Stimulated activated effector memory CD8-positive, alpha-beta T cell treated with anti-CD3 and anti-CD28 coated beads, Interleukin-12 subunit alpha, Interleukin-12 subunit beta, amount 100 ng/mL, for 72 hours (primary cell): ENCODE results near the gene DNLZ.
A peak's percentile ranks its signal among the peaks of the same experiment; 100 is the strongest.

Experiments used
- ATAC-seq: fragments of 150-1000 bp; cut with Tn5 transposase; 2 replicates; pipeline ENCODE4 v1.10.0; 2021
- DNase-seq, 2 donors: peaks; one replicate each; pipeline ENCODE4 v3.0.0; 2021 to 2022; ENCODE audit warnings: low spot score in 2 of 2
- H3K27ac Mint-ChIP-seq: one replicate; pipeline ENCODE4 v1.8.0; 2022; ENCODE audit warnings: mild to moderate bottlenecking, mixed read lengths
- H3K36me3 Mint-ChIP-seq: one replicate; pipeline ENCODE4 v1.8.0; 2022; ENCODE audit warnings: mild to moderate bottlenecking, mixed read lengths
- H3K4me1 Mint-ChIP-seq: one replicate; pipeline ENCODE4 v1.8.0; 2022; ENCODE audit warnings: mixed read lengths
- H3K4me3 Mint-ChIP-seq: one replicate; pipeline ENCODE4 v1.8.0; 2022; ENCODE audit warnings: mild to moderate bottlenecking, mixed read lengths
- H3K9me3 Mint-ChIP-seq: one replicate; pipeline ENCODE4 v1.8.0; 2022; ENCODE audit warnings: mixed read lengths

DNLZ gene

DNA sequence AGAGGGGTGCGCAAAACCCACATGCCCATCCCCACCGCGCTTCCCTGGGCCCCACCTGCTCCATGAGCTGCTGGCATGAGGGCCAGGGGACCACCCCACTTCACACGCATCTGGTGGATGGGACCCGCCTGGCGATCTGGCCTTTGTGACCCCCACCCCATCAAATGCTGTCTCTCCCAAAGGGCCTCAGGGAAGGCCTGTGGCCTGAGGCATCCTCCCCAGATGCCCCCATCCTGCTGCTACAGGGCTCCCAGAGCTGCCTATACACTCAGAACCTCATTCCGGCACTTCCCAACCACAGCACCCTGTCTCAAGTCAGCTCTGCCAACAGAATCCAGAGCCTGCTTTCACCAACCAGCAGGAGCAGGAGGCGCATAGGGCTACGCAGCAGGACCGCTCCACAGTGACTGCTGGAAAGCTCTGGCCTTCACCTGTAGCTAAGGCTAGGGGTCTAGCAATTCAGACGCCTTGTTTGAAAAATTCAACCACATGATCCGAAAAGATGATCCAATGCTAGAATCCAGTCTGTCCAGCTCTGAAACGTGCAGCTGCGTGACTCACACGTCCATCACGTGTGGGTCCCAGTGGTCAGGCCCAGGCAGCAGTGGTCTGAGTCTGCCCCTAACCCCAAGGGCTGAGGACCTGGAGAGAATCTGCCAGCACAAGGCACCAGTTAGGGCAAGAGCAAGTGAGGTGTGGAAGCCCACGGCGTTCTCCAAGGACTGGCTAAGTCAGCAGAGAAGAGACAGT lies 37.8 kb upstream of the DNLZ start:
- H3K27ac Mint-ChIP-seq = peak overlapping the region; percentile 83
- ATAC-seq (no peak), DNase-seq (no peak)
- peaks cover 71% of the 10 kb centered on the region for H3K36me3 Mint-ChIP-seq
- peak overlapping the region; percentile 83 for H3K4me3 Mint-ChIP-seq
- no peaks in the 10 kb centered on the region for H3K9me3 Mint-ChIP-seq
- H3K4me1 Mint-ChIP-seq = peaks cover 60% of the 10 kb centered on the region

- H3K27ac Mint-ChIP-seq = peak within 1 kb of the TSS; percentile 80
- H3K36me3 Mint-ChIP-seq = peaks cover 71% of the 10 kb centered on the region
- ATAC-seq = peak; percentile 79
- DNase-seq = peak; percentile 92 to 94
- peaks cover 57% of the 10 kb centered on the region for H3K4me1 Mint-ChIP-seq
- H3K4me3 Mint-ChIP-seq = peak within 1 kb of the TSS; percentile 83
- H3K9me3 Mint-ChIP-seq = no peaks in the 10 kb centered on the region
These were observed 36.7 kb upstream of the DNLZ start, which contains the start of gene SNAPC4 for GRCh38 chr9:136400038-136400834. Gene SNAPC4 (minus strand): TSS chr9:136400170. CDS start chr9:136398428, 1,742 bp downstream.

DNA sequence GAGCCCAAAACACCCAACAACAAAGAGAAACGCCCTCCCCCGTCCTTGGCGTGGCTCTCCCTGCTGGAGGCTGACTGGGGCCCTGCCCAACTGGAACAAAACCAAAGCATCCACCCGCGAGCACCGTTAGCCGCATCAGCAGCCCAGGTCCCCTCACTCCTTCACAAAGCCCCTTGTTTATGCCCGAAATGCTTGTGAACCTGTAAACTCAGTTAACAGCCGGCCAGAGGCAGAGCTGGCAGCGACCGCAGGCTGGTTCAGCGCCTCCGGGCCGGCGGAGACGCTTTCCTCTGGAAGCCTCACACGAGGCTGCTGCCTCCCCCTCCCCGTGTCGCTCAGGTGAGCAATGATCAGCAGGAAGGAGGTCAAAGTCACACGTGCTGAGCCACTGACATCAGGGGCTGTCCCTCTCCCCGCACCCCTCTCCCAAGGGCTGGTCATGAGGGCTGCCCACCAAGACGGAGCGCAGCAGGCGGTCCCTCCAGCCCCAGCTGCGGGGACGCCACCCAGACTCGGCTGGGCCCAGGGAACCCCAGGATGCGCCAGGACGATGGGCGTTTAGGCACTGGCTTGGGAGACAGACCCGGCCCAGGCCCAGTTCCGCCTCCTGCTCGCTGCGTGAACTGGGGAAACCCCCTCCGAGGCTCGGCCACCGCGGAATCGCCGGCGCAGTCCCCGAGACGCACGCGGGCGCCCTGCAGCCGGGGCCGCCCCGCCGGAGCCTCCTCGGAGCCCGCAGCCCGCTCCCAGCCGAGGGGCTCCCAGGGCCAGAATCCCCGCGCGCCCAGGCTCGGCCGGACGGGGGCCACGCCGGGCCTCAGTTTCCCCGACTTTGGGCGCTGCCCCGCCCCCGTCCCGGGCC lies 35.9 kb upstream of the DNLZ start:
- ATAC-seq = peak; percentile 19
- Mint-ChIP-seq H3K9me3 (no peaks in the 10 kb centered on the region), H3K4me1 (peaks cover 48% of the 10 kb centered on the region), H3K36me3 (peaks cover 71% of the 10 kb centered on the region), H3K27ac (peak overlapping the region; percentile 80), H3K4me3 (peak overlapping the region; percentile 83)
- DNase-seq = peak; percentile 24 to 69

DNA sequence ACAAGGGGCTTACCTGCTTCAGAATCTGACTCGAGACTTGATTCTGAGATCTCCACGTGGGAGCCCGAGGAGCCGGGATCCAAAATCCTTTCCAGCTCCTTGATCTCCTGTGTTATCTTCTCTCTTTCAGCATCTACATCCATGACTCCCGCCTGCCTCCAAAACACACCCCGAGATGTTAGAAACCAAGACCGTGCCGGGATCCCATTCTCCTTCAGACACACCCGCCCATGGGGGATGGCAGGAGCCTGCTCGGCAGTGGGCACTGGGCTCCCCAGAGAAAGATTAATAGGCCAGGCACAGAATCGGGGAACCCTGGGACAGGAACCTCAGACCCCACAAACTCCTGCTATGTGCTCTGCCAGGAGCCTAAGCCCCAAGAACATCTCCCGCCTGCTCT lies 34.7 kb upstream of the DNLZ start:
- Mint-ChIP-seq H3K9me3 (no peaks in the 10 kb centered on the region), H3K4me3 (peak overlapping the region; percentile 83), H3K27ac (peak overlapping the region; percentile 80), H3K4me1 (peaks cover 37% of the 10 kb centered on the region), H3K36me3 (peaks cover 76% of the 10 kb centered on the region)
- ATAC-seq = no peak
- no peak for DNase-seq

DNA sequence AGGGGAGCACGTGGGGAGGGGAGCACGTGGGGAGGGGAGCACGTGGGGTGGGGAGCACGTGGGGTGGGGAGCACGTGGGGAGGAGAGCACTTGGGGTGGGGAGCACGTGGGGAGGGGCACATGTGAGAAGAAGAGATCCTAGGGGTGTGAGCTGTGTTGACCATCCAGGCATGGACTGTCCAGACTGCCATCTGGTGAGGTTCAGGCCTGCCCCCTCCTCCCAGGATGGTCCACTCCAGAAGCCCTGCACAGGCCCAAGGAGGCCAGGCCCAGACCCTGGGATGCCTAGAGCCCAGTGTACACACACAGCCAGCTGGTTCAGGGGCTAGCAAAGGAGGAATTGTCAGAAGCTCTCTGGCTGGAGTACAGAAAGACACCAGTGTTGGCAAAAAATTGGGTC lies 34.1 kb upstream of the DNLZ start:
- H3K9me3 Mint-ChIP-seq = no peaks in the 10 kb centered on the region
- DNase-seq (no peak), ATAC-seq (no peak)
- H3K4me1 Mint-ChIP-seq = peaks cover 36% of the 10 kb centered on the region
- H3K4me3 Mint-ChIP-seq = peak overlapping the region; percentile 10
- no peak overlapping the region for H3K27ac Mint-ChIP-seq
- peaks cover 76% of the 10 kb centered on the region for H3K36me3 Mint-ChIP-seq

GRCh38 chr9:136396219-136396515 lies 32.6 kb upstream of the DNLZ start:
- Mint-ChIP-seq H3K4me1 (peaks cover 29% of the 10 kb centered on the region), H3K36me3 (peaks cover 77% of the 10 kb centered on the region), H3K9me3 (no peaks in the 10 kb centered on the region), H3K27ac (no peak overlapping the region), H3K4me3 (no peak overlapping the region)
- DNase-seq = no peak
- no peak for ATAC-seq

DNA sequence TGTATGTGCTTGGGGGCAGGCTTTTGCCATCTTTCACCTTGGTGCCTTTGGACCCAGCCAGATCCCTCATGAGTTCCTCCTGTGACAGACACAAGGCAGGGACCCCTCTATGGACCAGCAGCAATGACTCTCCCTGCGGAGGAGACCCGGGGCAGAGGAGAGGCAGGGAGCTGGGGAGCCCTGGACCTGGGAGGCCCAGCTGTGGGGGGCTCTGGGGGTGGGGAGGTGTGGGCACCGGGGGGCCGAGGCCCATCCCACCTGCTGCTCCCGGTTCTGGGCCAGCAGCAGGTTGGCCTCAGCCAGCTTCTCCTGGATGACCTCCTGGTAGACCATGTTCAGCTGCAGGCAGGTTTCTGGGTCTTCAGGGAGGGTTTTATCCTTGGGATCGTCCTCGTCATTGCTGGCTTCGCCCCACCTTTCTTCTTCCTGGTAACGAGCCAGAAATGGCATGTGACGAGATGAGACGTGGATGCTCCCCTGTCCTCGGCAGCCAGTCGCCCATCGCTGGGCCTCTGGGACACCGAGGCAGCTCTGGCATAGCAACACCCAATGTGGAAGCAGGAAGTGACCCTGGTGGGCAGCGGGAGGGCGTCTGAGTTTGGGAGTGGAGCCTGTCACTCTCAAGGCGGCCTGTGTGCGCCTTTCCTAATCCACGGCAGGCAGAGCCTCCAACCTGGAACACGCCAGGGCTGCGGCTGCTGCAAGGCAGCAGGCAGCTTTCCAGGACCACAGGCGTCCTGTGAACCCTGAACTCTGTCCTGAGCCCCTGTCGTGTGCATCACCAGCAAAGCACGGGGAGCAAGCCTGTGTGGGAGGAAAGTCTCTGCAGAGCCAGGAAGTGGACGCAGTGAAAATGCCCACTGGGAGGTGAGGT lies 32.0 kb upstream of the DNLZ start:
- H3K4me3 Mint-ChIP-seq = no peak overlapping the region
- H3K36me3 Mint-ChIP-seq = peaks cover 82% of the 10 kb centered on the region
- H3K9me3 Mint-ChIP-seq = no peaks in the 10 kb centered on the region
- ATAC-seq (no peak), DNase-seq (no peak)
- peaks cover 25% of the 10 kb centered on the region for H3K4me1 Mint-ChIP-seq
- no peak overlapping the region for H3K27ac Mint-ChIP-seq

DNA sequence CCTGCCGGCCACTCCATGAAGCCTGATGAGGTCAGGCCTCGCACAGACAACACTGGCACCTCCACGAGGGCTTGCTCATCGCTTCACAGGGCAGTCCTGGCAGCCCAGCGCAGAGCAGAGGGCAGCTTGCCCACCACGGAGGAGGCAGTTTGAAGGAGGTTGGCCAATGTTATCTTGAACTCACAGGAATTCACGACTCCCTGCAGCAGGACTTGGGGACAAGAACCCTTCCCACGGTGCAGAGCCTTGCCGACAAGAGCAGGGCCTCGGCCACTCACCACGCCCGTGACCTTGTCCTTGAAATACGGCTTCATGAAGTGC lies 31.4 kb upstream of the DNLZ start:
- H3K36me3 Mint-ChIP-seq = peaks cover 88% of the 10 kb centered on the region
- ATAC-seq (no peak), DNase-seq (no peak)
- H3K4me3 Mint-ChIP-seq = no peak overlapping the region
- no peaks in the 10 kb centered on the region for H3K9me3 Mint-ChIP-seq
- peaks cover 22% of the 10 kb centered on the region for H3K4me1 Mint-ChIP-seq
- no peak overlapping the region for H3K27ac Mint-ChIP-seq

DNA sequence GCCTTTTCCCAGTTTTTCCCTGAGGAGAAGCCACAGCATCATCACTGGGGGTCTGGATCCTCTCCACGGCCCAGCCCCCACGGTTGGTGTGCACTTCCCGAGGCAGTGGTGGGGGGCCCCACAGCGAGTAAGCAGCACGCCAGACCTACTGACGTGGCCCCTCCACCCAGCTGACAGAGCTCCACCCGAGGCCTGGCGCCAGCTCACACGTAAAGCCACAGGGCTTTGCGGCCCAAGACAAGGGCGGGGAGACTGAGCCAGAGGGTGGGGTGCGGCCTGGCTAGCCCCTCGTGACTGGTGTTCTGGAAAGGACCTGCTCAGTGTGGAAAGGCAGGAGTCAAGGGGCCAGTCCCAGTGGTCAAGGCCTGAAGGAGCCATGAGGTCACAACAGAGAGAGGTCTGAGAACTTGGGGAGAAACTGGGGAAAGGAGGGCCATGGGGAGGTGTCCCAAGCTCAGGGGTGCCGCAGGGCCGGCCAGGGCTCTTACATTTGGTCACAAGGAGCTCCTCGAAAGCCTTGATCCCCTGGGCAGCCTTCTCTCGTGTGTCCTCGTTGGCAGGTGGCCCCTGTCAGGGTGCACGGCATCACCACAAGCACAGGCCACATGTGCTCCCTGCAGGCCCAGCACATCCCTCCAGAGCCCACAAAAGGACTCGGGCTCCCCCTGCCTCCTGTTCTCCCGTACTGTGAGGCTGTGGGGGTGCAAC lies 30.9 kb upstream of the DNLZ start:
- ATAC-seq (no peak), DNase-seq (no peak)
- H3K27ac Mint-ChIP-seq = no peak overlapping the region
- H3K9me3 Mint-ChIP-seq = no peaks in the 10 kb centered on the region
- peaks cover 93% of the 10 kb centered on the region for H3K36me3 Mint-ChIP-seq
- peaks cover 22% of the 10 kb centered on the region for H3K4me1 Mint-ChIP-seq
- H3K4me3 Mint-ChIP-seq = no peak overlapping the region

- peaks cover 93% of the 10 kb centered on the region for H3K36me3 Mint-ChIP-seq
- H3K9me3 Mint-ChIP-seq = no peaks in the 10 kb centered on the region
- peaks cover 13% of the 10 kb centered on the region for H3K4me1 Mint-ChIP-seq
- DNase-seq = no peak
- H3K27ac Mint-ChIP-seq = no peak overlapping the region
- H3K4me3 Mint-ChIP-seq = no peak overlapping the region
- no peak for ATAC-seq
These were observed 30.0 kb upstream of the DNLZ start for GRCh38 chr9:136393531-136393930.

DNA sequence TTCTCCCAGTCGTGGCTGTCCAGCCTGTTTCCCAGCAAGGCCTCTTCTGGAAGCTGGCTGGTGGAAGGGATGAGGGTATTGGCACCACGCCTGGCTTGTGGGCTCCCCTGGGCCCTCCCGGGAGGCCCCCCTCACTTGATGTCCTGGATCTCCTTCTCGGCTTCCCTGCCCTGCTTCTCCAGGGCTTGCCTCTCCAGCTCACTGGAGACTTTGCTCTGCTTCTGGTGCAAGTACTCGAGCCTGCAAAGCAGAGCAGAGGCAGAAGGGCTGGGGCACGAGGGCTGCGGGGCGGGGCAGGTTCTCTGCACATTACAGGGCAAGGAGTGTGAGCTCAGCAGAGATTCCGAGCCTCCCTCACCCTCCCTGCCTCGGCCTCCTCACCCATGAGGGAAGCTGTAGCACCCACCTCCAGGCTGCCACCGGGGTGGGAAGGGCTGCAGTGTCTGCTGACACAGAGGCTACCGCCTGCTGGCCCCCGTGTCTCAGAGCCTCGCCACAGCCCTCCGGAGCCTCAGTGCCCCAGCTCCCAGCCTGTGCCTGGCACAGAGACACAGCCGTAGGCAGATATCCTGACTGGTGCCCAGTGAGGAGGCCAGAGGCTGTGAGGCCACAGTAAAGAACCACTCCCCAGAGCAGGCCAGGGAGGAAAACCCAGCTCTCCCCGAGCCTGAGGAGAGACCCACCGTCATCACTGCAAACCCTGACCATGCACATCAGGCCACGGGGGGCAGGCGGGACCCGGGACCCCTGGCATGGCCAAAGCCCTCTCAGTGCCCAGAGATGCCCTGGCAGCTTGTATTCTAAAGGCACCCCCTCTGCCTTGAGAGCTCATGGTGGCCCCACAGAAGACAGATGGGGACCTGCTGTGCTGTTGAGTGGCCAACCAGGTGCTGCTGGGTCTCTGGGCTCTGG lies 29.2 kb upstream of the DNLZ start:
- no peaks in the 10 kb centered on the region for H3K9me3 Mint-ChIP-seq
- ATAC-seq = peak; percentile 11
- no peak overlapping the region for H3K27ac Mint-ChIP-seq
- no peak overlapping the region for H3K4me3 Mint-ChIP-seq
- H3K36me3 Mint-ChIP-seq = peaks cover 93% of the 10 kb centered on the region
- DNase-seq = no peak
- H3K4me1 Mint-ChIP-seq = peaks cover 8% of the 10 kb centered on the region

- Mint-ChIP-seq H3K27ac (no peak overlapping the region), H3K9me3 (no peaks in the 10 kb centered on the region), H3K4me3 (no peak overlapping the region), H3K4me1 (peaks cover 3% of the 10 kb centered on the region), H3K36me3 (peaks cover 93% of the 10 kb centered on the region)
- peak; percentile 6 for ATAC-seq
- no peak for DNase-seq
These were observed 28.4 kb upstream of the DNLZ start for GRCh38 chr9:136391737-136392537.

DNA sequence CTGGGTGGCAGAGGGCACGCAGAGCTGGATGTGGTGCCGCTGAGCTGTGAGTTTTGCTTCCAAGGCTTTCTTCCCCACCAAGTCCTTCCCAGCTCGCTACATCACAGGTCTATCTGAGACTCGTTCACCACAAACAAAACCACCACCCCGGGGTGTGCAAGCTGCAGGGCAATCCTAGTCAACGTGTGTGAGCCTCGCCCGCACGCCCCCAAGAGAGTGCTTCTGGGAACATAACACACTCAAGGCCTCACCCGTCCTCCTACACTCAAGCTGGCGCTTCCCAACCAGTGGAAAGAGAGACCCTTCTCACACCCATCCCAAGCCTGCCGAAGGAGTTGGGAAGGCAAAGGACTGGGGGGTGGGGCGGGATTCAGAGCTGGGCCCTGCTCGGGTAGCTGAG lies 25.9 kb upstream of the DNLZ start:
- no peak for DNase-seq
- no peak for ATAC-seq
- Mint-ChIP-seq H3K36me3 (peaks cover 93% of the 10 kb centered on the region), H3K4me1 (peaks cover 25% of the 10 kb centered on the region), H3K9me3 (no peaks in the 10 kb centered on the region), H3K27ac (no peak overlapping the region), H3K4me3 (no peak overlapping the region)
